Activated CD4-positive, alpha-beta T cell treated with anti-CD3 and anti-CD28 coated beads, Interleukin-2, amount 50 U/mL, for 16 hours (primary cell): ENCODE measurements around the gene ZNHIT6.
A peak's percentile ranks its signal among the peaks of the same experiment; 100 is the strongest.

ENCODE experiments used
- DNase-seq: peaks from one replicate; pipeline ENCODE4 v3.0.0-alpha.2; 2020

The ZNHIT6 gene, protein sequence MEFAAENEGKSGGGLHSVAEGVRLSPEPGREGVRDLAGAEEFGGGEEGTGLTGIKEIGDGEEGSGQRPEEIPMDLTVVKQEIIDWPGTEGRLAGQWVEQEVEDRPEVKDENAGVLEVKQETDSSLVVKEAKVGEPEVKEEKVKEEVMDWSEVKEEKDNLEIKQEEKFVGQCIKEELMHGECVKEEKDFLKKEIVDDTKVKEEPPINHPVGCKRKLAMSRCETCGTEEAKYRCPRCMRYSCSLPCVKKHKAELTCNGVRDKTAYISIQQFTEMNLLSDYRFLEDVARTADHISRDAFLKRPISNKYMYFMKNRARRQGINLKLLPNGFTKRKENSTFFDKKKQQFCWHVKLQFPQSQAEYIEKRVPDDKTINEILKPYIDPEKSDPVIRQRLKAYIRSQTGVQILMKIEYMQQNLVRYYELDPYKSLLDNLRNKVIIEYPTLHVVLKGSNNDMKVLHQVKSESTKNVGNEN

DNA sequence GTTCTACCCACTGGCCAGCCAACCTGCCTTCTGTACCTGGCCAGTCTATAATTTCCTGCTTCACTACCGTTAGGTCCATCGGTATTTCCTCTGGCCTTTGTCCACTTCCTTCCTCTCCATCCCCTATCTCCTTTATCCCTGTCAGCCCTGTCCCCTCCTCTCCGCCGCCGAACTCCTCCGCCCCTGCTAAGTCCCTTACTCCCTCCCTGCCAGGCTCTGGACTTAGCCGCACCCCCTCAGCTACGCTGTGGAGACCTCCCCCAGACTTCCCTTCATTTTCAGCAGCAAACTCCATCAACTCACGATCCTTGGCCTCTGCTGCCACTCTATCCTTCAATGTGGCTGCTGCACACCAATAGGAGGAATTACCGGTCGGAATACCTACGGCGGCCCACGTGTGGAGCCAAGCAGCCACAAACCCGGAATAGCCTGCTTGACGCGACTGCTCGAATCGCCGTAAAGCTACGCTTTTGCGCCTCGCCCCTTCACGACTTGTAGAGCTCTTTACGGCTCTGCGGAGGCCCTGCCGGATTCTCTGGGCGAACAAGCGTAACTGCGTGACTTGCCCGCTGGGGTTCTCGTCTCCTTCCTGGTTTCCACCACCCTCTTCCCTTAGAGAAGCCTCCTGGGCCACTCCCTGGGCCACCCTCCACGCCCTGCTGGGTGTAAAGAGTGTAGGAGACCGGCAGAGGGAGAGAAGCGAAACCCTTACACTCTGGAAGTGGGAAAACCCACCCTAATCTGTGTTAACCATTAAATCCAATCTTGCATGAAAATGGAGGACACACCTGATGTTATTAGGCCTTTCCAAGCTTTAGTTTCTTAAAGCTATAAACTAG lies at the start of gene ZNHIT6:
ZNHIT6 (minus strand) TSS at position 444 of the 839 bp plus-strand sequence; CDS start at position 295, 149 bp downstream.
- DNase-seq: peak; percentile 94

DNA sequence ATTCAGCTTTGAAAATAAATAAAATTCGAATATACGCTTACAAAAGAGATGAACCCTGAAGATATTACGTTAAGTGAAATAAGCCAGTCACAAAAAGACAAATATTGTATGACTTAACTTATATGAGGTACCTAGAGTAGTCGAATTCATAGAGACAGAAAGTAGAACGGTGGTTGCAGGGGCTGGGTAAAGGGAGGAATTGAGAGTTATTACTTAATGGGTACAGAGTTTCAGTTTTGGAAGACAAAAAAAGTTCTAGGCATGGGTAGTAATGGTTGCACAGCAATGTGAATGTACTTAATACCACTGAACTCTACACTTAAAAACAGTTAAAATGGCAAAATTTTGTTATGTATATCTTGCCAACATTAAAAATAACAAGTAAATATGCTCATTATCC lies 48.6 kb upstream of the ZNHIT6 start:
- DNase-seq: no peak

DNA sequence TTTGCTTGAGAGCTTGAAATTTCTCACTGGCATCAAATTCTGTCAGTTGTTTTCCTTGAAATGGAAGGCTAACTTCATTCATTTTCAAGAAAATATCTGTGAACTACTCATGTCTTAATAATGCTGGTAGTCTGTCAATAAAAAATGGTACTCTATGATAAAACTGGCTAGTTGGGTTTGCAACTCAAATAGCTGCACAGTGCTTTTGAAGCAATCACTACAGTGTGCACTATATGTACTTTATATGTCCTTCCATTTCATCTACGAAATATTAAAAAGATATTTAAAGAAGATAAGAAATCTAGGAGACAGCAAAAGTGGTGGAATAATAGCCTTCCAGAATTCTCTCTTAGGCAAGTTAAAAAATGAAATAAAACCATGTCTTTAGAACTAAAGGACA lies 39.9 kb upstream of the ZNHIT6 start:
- DNase-seq: no peak

DNA sequence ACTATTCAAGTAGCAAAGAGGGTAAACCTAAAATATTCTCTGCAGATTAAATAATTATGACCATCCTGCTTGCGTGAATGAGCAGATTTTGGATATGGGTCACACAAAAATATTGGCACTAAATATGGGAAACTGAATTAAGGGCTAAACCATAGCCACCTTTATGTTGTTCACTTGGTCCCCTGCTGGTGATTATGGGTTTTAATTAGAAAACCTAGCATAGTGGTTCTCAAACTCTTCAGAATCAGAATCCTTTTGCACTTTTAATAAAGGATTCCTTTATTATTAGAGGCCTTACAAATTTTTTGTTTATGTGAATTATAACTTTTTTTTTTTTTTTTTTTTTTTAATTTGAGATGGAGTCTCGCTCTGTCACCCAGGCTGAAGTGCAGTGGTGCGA lies 38.5 kb upstream of the ZNHIT6 start:
- DNase-seq: no peak

DNA sequence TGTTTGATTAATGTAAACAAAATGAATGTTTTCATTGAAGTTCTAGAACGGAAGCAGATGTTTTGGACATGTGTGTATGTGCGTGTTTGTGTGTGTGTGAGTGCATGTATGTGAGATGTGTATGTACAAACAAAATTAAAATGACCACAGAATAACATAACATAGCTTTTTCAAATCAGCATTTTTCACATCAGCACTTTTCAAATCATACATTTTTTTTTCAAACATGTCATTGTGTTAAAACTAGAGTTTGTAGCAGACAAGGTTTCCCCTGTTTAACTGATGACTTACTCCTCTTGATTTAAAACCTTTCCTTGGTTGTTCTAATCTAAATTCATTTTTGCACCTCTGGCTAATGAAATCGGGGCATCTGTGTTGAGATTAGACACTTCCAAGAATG lies 35.6 kb upstream of the ZNHIT6 start:
- no peak for DNase-seq

DNA sequence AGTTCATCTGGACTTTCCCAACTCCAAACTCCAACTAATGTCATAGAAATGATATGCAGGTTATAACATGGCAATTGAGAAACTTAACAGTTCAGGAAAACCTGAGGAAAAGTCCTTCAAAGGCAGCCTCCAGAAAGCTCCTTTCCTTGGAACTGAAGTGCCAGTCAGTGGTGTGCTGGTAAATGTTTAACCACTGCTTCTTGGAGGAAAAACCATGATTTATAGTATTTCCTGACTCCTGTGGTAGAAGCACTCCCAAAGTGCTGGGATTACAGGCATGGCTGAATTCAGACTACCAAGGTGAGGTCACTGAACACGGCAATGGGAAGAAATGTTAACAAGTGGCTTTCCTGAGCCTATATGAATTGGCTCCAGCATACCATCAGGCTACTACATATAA lies 26.7 kb upstream of the ZNHIT6 start:
- DNase-seq: no peak

DNA sequence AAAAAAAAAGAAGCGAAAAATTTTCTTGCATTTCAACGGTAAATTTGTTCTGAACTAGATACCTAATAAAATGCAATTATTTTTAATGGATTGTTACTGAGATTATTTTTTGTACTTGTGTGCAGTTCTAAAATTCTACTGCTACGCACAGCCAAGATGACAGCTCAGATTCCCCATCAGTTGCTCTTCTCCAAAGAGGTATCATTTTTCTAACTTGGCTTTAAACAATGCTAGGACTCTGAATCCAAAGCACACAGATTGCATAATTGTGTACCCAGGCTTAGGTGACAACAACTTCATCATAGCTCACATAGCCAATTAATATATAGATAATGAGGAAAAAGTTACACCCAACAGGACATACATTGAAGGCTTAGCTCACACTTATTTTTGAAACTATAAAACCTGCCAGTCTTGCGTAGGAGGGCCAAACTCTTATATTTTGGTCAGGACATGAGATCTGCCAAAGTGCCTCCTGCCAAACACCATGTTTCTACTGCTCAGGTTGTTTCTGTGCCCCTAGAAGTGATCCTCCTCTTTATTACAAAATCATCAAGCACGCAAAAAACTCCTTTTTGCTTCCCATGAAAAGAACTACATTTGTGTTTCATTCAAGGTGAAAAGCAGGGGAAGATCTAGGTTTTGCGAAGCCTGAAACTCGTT lies 10.6 kb upstream of the ZNHIT6 start:
- no peak for DNase-seq

DNA sequence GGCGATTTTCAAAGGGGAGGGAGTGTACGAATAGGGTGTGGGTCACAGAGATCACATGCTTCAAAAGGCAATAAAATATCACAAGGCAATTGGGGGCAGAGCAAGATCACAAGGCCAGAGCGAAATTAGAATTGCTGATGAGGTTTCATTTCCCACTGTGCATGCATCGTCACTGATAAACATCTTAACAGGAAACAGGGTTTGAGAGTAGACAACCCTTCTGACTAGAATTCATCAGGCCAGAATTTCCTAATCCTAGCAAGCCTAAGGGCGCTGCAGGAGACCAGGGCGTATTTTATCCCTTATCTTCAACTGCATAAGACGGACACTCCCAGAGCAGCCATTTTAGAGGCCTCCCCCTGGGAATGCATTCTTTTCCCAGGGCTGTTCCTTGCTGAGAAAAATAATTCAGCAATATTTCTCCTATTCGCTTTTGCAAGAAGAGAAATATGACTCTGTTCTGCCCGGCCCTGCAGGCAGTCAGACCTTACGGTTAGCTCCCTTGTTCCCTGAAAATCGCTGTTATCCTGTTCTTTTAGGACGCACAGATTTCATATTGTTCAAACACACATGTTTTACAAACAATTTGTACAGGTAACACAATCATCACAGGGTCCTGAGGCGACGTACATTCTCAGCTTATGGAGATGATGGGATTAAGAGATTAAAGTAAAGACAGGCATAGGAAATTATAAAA lies 6.3 kb upstream of the ZNHIT6 start:
- peak; percentile 5 for DNase-seq

DNA sequence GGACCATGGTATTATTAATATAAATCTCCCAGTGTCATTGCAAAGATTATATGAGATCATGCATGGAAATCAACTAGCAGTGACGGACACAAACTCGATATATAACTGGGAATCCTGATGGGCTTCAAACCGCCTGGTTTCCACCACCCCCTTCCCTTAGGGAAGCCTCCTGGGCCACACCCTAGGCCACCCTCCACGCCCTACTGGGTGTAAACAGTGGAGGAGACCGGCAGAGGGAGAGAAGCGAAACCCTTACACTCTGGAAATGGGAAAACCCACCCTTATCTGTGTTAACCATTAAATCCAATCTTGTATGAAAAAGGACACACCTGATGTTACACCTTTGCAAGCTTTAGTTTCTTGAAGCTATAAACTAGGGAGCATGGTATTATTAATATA lies 595 bp upstream of the ZNHIT6 start:
- DNase-seq: no peak

DNA sequence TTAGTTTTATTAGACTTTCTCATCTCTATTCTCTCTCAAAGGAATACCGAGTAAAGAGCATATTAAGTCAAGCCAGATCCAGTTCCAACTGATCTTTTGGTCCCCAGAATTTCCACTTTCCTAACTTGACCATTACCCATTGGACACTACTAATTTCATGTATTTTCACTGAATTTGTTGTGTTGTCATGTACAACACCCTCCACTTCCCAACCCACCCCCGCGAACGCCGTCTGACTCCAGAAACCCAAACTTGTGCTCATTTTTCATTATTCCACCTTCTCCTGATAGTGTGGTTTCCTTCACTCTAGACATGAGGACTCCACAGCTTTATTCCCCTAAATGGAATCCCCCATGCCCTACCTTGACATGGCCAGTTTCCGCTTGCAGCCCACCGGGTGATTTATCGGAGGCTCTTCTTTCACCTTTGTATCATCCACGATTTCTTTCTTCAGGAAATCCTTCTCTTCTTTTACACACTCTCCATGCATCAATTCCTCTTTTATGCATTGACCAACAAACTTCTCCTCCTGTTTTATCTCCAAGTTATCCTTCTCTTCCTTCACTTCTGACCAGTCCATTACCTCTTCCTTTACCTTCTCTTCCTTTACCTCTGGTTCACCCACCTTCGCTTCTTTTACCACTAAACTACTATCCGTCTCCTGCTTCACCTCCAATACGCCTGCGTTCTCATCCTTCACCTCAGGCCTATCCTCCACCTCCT lies 805 bp downstream of the ZNHIT6 start:
- DNase-seq: no peak

DNA sequence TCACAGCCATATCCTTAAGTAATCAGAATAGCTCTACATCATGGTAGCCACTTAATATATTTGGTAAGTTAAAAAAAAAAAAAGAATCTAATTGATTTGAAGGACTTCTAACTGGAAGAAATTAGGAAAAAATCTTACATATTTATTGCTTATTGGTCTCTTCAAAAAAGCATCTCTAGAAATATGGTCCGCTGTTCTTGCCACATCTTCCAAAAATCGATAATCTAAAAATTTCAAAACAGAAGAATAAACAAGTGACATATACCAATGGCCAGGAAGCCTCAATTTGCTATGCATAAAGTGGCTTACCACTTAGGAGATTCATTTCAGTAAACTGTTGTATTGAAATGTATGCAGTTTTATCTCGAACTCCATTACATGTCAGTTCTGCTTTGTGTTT lies 2.3 kb downstream of the ZNHIT6 start:
- no peak for DNase-seq

DNA sequence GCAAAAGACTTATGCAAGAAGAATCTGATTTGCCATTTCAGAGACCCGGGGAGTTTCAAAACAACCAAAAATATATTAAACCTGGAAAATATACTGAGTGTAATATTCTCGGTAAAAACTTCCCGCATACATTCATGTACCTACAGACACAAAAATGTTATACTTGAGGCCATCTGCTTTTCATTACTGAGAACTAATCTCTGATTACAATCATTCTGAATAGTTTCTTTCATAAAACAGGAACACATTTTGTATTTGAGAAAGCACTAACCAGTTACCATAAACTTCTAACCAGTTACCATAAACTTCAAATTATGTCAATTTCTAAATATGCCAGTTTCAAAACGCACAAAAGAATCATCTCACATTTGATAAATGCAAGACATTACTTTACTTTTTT lies 7.8 kb downstream of the ZNHIT6 start:
- DNase-seq: no peak

DNA sequence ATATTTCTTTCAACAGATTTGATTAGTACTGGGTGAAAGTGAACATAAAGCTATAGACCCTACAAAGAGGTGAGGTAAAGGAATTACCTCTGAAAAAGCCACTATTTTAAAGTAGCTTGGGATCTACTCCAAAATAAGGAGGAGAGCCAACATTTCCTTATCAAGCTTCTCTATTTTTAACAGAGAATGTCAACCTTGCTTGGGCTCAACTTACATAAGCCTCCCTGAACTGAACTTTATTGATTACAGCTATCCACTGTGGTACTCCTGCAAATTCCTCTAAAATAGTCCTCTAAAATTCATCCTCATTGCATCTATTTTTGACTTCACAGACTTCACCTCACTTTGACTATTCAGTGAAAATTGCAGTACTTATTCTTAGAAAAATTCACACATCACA lies 10.3 kb downstream of the ZNHIT6 start:
- no peak for DNase-seq

DNA sequence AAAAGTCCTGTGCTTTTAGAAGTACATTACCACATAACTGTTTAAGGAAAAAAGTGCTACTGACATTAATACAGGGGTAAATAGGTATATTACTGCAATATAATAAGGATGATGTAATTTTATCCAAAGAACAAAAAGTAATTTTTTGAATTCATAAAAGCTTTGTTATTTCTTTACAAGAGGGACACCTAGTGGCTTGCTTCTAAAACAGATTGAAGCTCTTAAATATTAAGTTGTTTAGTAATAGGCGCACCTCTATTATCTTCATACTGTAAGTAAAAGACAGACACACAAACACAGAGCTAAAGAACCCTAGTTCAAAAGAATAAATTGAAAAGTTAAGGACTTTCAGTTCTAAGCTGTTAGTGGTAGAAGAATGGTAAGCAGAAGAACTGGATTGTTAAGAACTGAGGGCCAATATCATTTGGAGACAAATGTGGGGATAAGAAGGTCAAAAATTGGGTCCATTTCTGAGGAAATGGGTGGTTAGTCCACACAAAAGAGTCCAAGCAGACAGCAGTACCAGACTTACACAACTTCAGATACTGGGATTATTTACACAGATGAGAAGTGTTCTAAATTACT lies 15.4 kb downstream of the ZNHIT6 start:
- no peak for DNase-seq

DNA sequence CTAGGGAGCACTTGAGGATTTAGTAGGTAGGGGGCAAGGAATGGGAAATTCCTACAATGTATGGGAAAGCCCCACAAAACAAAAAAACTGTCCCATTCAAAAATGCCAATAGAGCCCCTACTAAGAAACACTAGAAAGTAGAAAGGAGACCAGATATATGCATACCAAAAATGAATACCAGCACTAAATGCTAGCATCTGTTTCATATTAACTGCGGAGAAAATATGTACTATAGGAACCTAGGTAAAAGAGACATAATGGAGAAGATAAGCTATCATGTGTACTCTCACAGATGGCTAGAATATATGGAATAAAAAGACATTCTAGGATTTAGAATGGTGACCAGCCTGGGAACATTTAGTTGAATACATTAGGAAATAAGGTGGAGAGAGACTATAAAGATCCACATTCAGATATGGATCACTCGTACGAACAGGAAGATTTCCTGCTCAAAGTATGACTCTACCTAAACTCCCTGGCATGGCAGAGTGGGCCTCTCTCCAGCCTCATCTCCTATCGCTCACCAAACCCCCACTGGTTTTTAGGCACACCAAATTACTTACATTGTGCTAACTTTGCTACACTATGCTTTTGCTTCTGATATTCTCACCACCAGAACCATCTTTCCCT lies 18.3 kb downstream of the ZNHIT6 start:
- no peak for DNase-seq

DNA sequence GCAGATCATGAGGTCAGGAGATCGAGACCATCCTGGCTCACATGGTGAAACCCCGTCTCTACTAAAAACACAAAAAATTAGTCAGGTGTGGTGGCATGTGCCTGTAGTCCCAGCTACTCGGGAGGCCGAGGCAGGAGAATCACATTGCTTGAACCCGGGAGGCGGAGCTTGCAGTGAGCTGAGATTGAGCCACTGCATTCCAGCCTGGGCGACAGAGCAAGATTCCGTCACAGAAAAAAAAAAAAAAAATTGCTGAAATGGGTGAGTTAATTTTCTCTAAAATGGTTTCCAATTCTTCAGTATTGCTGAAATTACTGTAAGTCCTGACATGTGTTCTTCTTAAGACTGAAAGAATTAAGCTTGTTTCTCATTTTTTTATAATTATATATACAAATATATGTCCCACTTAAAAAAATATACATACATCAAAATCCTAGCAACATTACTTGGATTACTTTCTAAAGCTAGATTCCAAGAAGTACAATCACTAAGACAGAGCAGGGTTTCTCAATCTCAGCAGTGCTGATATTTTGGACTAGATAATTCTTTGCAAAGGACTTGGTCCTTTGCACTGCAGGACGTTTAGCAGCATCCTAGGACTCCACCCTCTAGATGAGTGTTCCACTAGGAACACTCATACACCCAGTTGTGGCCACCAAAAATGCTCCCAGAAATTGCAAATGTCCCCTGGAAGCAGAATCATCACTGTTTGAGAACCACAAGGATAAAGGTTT lies 24.8 kb downstream of the ZNHIT6 start:
- DNase-seq: no peak

DNA sequence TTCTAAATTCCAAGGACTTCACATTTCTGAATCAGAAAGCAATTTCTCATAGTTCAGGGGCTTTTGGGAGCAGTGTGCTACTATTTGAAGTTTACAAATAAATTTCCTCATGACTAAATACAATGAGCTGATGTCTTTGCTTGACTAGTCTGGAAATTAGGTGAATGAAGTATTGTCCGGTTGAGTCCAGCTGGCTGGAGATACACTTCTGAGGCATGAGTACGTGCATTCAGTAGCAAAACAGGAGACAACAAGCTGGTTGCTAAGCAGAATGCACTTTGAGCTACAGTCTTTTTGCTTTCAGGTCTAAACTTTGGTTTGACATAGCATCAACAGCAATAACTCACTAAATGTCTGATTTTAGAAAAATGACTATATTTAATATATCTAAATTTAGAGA lies 27.1 kb downstream of the ZNHIT6 start:
- no peak for DNase-seq

DNA sequence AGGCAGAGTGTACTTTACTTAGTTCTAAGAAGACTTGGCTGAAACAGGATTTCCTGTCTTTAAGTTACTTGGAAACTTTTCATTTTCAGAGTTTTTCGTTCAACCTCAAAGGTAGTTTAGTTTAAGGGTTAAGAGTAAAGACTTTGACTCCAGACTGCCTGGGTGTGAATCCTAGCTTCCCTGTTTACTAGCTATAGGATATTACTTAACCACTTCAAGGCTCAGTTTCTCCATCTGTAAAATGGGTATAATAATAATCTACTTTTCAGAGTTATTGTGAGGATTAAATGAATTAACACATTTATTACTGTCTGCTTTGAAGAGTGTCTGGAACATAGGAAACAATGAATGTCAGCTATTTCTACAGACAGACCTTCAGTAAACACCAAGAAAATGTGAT lies 30.0 kb downstream of the ZNHIT6 start:
- no peak for DNase-seq

DNA sequence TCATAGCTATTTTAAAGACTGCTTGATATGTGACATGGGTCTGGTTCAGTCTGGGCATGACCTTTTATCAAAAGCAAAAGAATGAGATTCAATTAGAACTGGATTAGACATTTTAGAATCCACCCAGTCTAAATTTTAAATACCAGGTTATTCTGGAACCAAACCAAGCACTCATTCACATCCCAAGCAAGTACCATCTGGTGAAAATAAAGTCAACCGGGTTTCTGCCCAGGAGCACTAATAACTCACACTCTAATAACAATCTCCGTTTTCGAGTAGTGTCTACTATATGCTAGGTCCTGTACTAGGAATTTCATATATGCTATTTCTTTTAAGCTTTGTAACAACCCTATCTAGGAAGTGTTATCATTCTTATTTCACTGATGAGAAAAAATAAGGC lies 30.6 kb downstream of the ZNHIT6 start:
- no peak for DNase-seq

DNA sequence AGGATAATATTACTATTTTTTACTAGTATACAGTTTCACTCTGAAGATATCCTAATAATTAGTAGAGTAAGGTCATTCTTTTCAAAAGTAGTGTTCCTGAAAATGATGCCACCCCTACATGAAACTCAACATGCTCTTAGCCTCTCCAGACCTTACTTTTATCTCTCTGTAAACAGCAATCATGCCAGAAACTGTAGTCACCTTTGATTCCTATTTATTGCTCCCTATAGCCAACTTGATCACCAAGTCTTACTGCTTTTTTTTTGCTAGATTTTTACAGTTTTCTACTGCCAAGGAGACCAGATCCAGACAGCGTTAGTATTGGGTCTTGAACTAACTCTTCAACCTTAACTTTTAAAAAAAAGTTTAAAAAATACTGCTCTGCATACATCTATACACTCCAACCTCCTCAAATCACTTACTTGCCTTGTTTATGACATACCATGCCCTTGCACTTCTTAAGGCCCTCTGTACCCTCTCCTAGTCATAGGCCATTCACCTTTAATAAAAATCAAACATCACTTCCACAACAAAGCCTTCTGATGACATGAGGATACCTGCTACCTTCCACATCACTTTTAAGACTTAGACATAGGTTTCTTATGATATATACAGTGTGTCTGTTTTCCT lies 36.1 kb downstream of the ZNHIT6 start:
- DNase-seq: no peak
